SK-N-MC (cell line): ENCODE data around the gene MYF6.

Experiments
- EZH2 ChIP-seq: fragments of 200-600 bp; sonication (generic); IDR thresholded peaks from one replicate; pipeline ENCODE4 v1.6.1; 2017; ENCODE audit warnings: antibody characterized with exemption
- FOXP2 ChIP-seq: optimal IDR thresholded peaks from 2 replicates; pipeline ENCODE3; 2011; ENCODE audit warnings: mild to moderate bottlenecking, moderate library complexity; ENCODE audit not compliant: insufficient read depth; ENCODE audit errors: extremely low read length, control extremely low read depth
- POLR2AphosphoS5 ChIP-seq: IDR thresholded peaks from 2 replicates; pipeline ENCODE4 v1.6.1; 2012; ENCODE audit warnings: mild to moderate bottlenecking, low read depth, low read length, borderline replicate concordance

DNA sequence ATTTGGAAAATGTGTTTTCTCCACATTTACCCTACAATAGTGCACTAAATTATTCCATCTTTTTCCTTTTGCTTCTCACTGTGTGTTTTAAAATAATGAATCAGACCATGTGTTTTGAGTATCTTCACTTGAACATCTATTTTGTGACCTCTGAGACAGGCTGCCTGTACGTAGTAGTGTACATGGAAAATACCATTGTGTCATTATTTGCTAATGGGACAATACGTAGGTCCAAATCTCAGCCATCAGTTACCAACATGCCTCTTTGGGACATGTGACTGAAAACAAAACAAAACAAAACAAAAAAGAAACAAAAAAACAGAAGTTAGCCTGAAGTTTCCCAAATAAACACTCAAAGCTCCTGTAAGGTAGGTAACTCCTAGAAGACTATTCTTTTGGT lies 7.1 kb upstream of the MYF6 start:
- TF ChIP-seq EZH2: no peak
- no peak for TF ChIP-seq POLR2AphosphoS5
- no peak for TF ChIP-seq FOXP2
